ENCODE measurements around the gene UNC80. TPM values are rescaled to one million over a fixed set of nuclear protein-coding genes. Genes with fewer than 3 reads are reported as not detected.

UNC80 gene
- total RNA-seq, 2 experiments from 2014 or later: not detected

DNA sequence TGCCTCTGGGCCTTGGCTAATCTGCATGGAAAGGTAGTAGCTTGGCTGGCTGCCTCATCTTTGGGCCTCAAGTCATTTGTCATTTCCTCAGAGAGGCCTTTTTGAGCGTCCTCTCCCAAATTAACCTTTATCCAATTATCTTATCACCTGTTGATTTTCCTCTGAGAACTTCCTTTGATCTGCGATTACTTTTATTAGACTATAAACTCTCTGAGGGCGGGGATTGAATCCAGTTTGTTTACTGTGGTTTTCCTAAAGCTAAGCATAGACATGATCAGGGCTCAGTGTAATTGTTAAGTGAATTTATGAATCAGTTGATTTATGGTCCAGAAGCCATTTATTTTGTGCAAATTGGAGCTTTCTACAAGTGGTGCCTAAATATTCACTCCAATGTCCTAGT is 238.3 kb downstream of the UNC80 start:
- CTCF ChIA-PET: interaction anchor here (0.7 kb wide), 1 partner anchor 189 kb away, joined by 3 read pairs; no protein-coding TSS in a partner anchor
- peaks cover 27% of the 10 kb centered on the region for H3K36me3 Mint-ChIP-seq
- no peak for DNase-seq
- no peaks in the 10 kb centered on the region for H3K9me3 Mint-ChIP-seq
- H3K4me3 Mint-ChIP-seq: no peak overlapping the region
- H3K27me3 Mint-ChIP-seq: no peaks in the 10 kb centered on the region
- peaks cover 37% of the 10 kb centered on the region for H3K4me1 Mint-ChIP-seq (ENCODE audit: low read depth)
- intact Hi-C loops (cut with micrococcal nuclease): no loop called here
- no peak overlapping the region for H3K27ac Mint-ChIP-seq
- POLR2A ChIA-PET: no interaction called here

DNA sequence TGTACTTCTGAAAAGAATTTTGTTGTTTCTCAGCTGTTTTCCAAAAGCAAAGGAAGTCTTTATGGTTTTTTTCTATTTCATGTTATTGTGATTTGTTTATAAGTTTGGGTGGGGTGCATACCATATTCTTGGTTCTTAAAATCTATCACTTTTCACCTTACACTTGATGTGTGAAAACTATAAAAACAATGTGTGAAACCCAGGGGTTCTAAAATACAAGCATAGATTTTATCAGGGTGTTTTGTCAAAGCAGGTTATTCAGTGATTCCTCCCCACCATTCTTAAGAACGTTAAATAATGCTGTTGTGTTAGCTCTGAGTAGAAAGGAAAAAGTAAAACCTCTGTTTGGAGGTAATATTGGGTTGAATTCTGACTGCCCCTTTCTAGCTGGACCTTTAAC is 248.5 kb downstream of the UNC80 start:
- ChIA-PET POLR2A (no interaction called here), CTCF (no interaction called here)
- intact Hi-C loops (cut with micrococcal nuclease): no loop called here
- DNase-seq: no peak
- H3K36me3 Mint-ChIP-seq: peaks cover 43% of the 10 kb centered on the region
- no peaks in the 10 kb centered on the region for H3K27me3 Mint-ChIP-seq
- no peaks in the 10 kb centered on the region for H3K4me1 Mint-ChIP-seq (ENCODE audit: low read depth)
- H3K9me3 Mint-ChIP-seq: no peaks in the 10 kb centered on the region
- H3K27ac Mint-ChIP-seq: no peak overlapping the region
- no peak overlapping the region for H3K4me3 Mint-ChIP-seq

DNA sequence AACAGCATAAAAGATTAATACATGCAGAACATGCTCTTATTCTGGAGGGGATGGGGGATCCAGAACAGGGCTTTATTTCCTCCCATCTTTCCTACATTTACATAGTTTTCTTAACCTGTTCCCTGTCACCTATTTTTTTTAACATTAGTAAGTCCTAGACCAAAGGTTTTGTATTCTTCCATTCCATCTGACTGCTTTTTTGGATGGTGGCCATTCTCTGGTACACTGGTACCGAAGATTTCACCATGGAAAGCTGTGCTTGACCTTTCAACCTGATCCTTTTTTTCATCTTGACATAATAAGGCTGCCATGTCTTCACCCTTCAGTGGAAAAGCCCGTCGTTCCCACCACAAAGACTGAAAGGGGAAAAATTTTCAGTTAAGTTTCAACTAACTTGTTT is 251.2 kb downstream of the UNC80 start:
- Mint-ChIP-seq H3K4me3 (no peak overlapping the region), H3K36me3 (peaks cover 36% of the 10 kb centered on the region), H3K4me1 (ENCODE audit: low read depth) (no peaks in the 10 kb centered on the region), H3K27me3 (no peaks in the 10 kb centered on the region), H3K27ac (no peak overlapping the region), H3K9me3 (no peaks in the 10 kb centered on the region)
- CTCF ChIA-PET: no interaction called here
- intact Hi-C loops (cut with micrococcal nuclease): no loop called here
- no peak for DNase-seq
- POLR2A ChIA-PET: no interaction called here

DNA sequence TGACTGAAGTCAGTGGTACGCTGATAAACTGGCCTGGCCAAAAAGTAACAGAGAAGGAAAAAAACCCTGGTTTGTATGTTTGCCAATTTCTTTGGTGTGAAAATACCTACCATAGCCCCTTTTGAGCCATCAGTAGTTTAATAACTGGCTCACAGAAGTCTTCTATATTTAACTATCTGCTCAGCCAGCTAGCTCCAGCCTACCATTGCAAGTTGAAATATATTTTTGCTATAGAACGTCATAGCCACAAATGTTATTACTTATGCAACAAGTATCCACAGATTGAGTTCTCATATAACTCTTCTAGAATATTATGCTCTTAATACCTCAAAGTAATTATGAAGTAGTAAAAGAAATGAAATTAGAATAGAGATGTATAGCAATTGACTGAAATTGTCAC is 256.0 kb downstream of the UNC80 start:
- Mint-ChIP-seq H3K36me3 (peaks cover 20% of the 10 kb centered on the region), H3K27ac (no peak overlapping the region), H3K4me1 (ENCODE audit: low read depth) (no peaks in the 10 kb centered on the region), H3K27me3 (no peaks in the 10 kb centered on the region), H3K9me3 (no peaks in the 10 kb centered on the region), H3K4me3 (no peak overlapping the region)
- CTCF ChIA-PET: no interaction called here
- POLR2A ChIA-PET: no interaction called here
- intact Hi-C loops (cut with micrococcal nuclease): no loop called here
- DNase-seq: no peak

DNA sequence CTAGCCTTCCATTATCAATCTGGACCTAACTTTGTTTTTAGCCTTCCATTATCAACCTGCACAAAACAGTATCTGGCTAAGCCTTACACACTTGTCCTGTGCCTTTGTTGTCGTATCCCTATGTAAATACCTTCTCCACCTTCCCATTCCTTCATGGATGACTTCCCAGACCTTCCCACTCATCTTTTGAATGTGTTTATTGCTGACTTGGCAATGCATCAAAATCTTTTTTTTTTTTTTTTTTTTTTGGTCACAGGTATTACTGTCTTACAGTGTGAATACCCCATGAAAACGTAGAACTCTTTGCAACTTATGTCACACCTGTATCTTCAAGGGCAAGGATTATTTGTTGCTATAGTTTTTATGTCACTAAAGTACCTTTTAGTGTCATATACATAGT is 256.5 kb downstream of the UNC80 start:
- Mint-ChIP-seq H3K27me3 (no peaks in the 10 kb centered on the region), H3K4me1 (ENCODE audit: low read depth) (no peaks in the 10 kb centered on the region), H3K27ac (no peak overlapping the region), H3K4me3 (no peak overlapping the region), H3K9me3 (no peaks in the 10 kb centered on the region), H3K36me3 (peaks cover 14% of the 10 kb centered on the region)
- no peak for DNase-seq
- ChIA-PET POLR2A (no interaction called here), CTCF (no interaction called here)
- intact Hi-C loops (cut with micrococcal nuclease): no loop called here

DNA sequence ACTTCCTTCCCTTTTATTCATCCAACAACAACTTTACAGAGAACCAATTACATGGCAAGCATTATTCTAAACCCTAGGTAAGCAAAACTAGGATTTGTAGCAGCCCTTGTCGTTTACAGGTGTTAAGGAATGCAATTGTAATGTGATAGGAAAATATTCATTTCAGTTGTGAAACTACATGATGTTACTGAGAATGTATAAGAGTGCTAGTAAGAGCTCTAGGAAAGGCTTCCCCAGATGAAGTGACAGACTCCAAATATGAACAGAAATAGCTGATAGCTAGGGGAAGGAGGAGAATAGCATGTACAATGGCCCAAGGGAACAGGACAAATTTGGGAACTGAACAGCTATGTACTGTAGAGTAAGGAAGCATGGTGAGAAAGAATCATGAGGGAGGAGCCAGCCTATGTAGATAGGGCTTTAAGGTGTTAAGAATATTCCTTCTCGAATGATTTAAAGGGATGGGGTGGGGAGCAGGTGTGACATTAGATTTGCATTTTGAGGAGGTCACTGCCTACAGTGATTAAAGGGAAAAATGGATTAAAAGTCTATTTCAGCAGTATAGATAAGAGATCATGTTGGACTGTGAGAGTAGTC is 262.6 kb downstream of the UNC80 start:
- POLR2A ChIA-PET: no interaction called here
- CTCF ChIA-PET: interaction anchor here (1.2 kb wide), 1 partner anchor 162 kb away, joined by 5 read pairs; no protein-coding TSS in a partner anchor
- intact Hi-C loops (cut with micrococcal nuclease): no loop called here
- Mint-ChIP-seq H3K9me3 (no peaks in the 10 kb centered on the region), H3K4me3 (no peak overlapping the region), H3K27ac (no peak overlapping the region), H3K27me3 (no peaks in the 10 kb centered on the region), H3K4me1 (ENCODE audit: low read depth) (peaks cover 2% of the 10 kb centered on the region), H3K36me3 (peaks cover under 1% of the 10 kb centered on the region)
- DNase-seq: no peak

DNA sequence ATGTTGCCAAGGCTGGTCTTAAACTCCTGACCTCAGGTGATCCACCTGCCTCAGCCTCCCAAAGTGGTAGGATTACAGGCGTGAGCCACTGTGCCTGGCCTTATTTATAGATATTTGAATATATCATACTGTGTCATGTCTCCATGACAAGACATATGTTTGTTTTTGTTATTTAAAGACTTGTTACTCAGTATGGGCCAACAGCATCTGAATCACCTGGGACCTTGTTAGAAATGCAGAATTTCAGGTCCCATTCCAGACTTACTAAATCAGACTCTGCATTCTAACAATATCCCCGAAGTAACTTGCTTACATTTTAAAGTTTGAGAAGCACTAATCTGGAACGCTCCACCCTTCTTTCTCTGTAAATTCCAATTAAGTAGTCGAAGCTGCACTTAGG is 264.0 kb downstream of the UNC80 start:
- no peaks in the 10 kb centered on the region for H3K9me3 Mint-ChIP-seq
- H3K4me3 Mint-ChIP-seq: no peak overlapping the region
- H3K27ac Mint-ChIP-seq: no peak overlapping the region
- H3K4me1 Mint-ChIP-seq (ENCODE audit: low read depth): peaks cover 2% of the 10 kb centered on the region
- no peaks in the 10 kb centered on the region for H3K36me3 Mint-ChIP-seq
- DNase-seq: no peak
- ChIA-PET POLR2A (no interaction called here), CTCF (interaction anchor here (1.2 kb wide), 1 partner anchor 161 kb away, joined by 5 read pairs; no protein-coding TSS in a partner anchor)
- intact Hi-C loops (cut with micrococcal nuclease): no loop called here
- no peaks in the 10 kb centered on the region for H3K27me3 Mint-ChIP-seq

DNA sequence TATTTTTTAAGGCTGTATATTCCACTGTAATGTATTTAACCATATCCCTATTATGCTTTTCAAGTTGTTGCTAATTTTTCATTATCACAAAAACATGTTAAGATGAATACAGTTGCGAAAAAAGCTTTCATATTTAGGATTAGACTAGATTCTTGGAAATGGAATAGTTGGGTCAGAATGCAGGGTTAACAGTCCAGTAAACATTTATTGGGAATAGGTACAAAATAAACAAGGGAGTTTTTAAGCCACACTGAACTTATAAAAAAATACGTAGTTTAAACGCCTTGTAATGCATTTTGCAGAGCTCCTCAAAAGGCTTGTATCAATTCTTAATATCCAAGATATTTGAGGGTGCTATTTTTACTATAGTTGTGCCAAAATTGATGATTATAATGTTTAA is 266.4 kb downstream of the UNC80 start:
- CTCF ChIA-PET: no interaction called here
- Mint-ChIP-seq H3K27ac (no peak overlapping the region), H3K4me1 (ENCODE audit: low read depth) (peaks cover 2% of the 10 kb centered on the region), H3K9me3 (no peaks in the 10 kb centered on the region), H3K27me3 (no peaks in the 10 kb centered on the region), H3K4me3 (no peak overlapping the region), H3K36me3 (no peaks in the 10 kb centered on the region)
- no peak for DNase-seq
- POLR2A ChIA-PET: no interaction called here
- intact Hi-C loops (cut with micrococcal nuclease): no loop called here

DNA sequence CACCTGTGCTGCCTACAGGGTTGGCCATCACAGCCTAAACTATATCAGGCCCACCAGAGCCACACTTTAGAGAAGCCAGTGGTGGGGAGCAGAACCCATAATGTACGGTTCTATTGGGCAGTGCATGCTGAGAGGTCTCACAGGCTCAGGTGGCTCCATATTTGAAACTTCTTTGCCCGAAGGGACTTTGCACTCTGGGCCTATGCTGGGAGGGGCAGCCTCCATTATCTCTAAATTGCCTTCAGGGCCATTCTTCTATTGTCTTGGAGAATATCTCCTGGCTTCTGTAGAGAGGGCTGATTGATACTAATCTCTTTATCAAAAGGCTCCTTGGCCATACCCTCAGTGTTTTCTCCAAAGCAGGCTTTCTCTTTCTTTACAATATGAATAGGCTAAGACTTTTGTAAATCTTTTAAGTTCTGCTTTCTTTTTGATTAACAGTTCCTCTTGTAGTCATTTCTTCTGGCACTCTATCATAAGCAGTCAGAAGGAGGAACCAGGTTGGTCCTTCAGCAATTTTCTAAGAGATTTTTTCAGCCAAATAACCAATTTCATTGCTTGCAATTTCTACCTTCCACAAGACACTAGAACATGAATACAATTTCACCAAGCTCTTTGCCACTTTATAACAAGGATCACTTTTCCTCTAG is 275.3 kb downstream of the UNC80 start:
- peaks cover 12% of the 10 kb centered on the region for H3K36me3 Mint-ChIP-seq
- intact Hi-C loops (cut with micrococcal nuclease): no loop called here
- no peaks in the 10 kb centered on the region for H3K27me3 Mint-ChIP-seq
- POLR2A ChIA-PET: no interaction called here
- no peak overlapping the region for H3K4me3 Mint-ChIP-seq
- peaks cover 15% of the 10 kb centered on the region for H3K9me3 Mint-ChIP-seq
- no peak for DNase-seq
- CTCF ChIA-PET: no interaction called here
- H3K27ac Mint-ChIP-seq: no peak overlapping the region
- no peaks in the 10 kb centered on the region for H3K4me1 Mint-ChIP-seq (ENCODE audit: low read depth)

Other genes with a start within 250 kb of the UNC80 start
- gene RPE, start 230.8 kb downstream of the UNC80 start, total RNA-seq: 10 to 100 TPM; 46.3 to 48.0 TPM

All from activated CD4-positive, alpha-beta memory T cell treated with anti-CD3 and anti-CD28 coated beads for 36 hours (primary cell).